Peyer's patch (tissue), 4 donors: Measurements from ENCODE around the gene ABCC6. TPM values are rescaled to one million over a fixed set of nuclear protein-coding genes. Genes with fewer than 3 reads are reported as not detected.

Experiments used
- DNase-seq, 3 donors: peaks; one replicate each; pipeline ENCODE4 v3.0.0-alpha.2; 2017 to 2019
- H3K27ac ChIP-seq, 4 donors: fragments of 200-600 bp; sonication (generic); one replicate each; pipeline ENCODE4 v1.5.1; 2016 to 2019
- H3K27me3 ChIP-seq, 2 donors: fragments of 200-600 bp; sonication (generic); one replicate each; pipeline ENCODE4 v1.5.1; 2019
- H3K36me3 ChIP-seq, 3 donors: fragments of 200-600 bp; sonication (generic); one replicate each; pipeline ENCODE4 v1.5.1; 2016 to 2019
- H3K4me1 ChIP-seq, 4 donors: fragments of 200-600 bp; sonication (generic); one replicate each; pipeline ENCODE4 v1.5.1; 2016 to 2019
- H3K4me3 ChIP-seq, 4 donors: fragments of 200-600 bp; sonication (generic); 1 replicate in 3 of 4; 2 replicates in 1 of 4; pipeline ENCODE4 v1.5.1; 2016 to 2019; ENCODE audit warnings: mild to moderate bottlenecking in 1 of 4
- H3K9me3 ChIP-seq, 4 donors: fragments of 200-600 bp; sonication (generic); one replicate each; pipeline ENCODE4 v1.5.1; 2016 to 2019; ENCODE audit warnings: mild to moderate bottlenecking in 1 of 4
- POLR2A ChIP-seq, 2 donors: fragments of 450-650 bp; IDR thresholded peaks; one replicate each; pipeline ENCODE4 v1.5.1; 2017; ENCODE audit warnings: antibody characterized with exemption in 2 of 2, mild to moderate bottlenecking in 2 of 2, moderate library complexity in 2 of 2
- total RNA-seq, 4 donors: library from RNA; depleted of rRNA; stranded (reverse); fragments of >200 nt; gene quantifications; one replicate each; pipeline ENCODE4 v1.1.0, GENCODE V29; 2016
- TF ChIP-seq, protein P1 (sequence below), 6 experiments: fragments of 450-650 bp in 4 of 6; fragments of 200-600 bp in 2 of 6; sonication (generic) in 1 of 6; IDR thresholded peaks; one replicate each; pipeline ENCODE4 v1.5.1; 2017 to 2019; ENCODE audit warnings: antibody characterized with exemption in 6 of 6, mild to moderate bottlenecking in 3 of 6, moderate library complexity in 1 of 6

The ABCC6 gene
- total RNA-seq, 4 donors from 2014 or later = 12.4 to 113 (median 76.2) TPM

DNA sequence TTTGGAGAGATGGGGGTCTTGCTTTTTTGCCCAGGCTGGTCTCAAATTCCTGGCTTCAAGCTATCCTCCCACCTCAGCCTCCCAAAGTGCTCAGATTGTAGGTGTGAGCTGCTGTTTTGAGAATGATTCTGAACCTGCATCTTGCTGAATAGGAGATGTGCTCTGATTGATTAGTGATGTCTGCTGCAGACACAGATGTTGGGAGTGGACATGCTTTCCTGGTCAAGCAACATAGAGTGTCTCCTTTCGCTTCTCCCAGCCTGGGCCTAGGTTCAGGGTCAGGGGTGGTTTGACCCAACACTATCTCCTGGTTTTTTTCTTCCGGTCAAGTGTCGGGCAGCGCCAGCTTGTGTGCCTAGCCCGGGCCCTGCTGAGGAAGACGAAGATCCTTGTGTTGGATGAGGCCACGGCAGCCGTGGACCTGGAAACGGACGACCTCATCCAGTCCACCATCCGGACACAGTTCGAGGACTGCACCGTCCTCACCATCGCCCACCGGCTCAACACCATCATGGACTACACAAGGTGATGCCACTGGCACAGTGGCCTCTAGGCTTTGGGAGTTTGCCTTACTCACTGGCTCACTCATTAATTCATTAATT is 85.2 kb downstream of the ABCC6 start:
- Histone ChIP-seq H3K9me3 (no peaks in the 10 kb centered on the region), H3K27ac (no peak overlapping the region), H3K36me3 (peaks cover 0 to 85% (median 0%) of the 10 kb centered on the region in 3 donors), H3K4me1 (no peaks in the 10 kb centered on the region), H3K4me3 (no peak overlapping the region), H3K27me3 (no peaks in the 10 kb centered on the region)
- TF ChIP-seq POLR2A (IDR thresholded peaks at IDR 0.05) = no peak
- TF ChIP-seq, protein P1, sequence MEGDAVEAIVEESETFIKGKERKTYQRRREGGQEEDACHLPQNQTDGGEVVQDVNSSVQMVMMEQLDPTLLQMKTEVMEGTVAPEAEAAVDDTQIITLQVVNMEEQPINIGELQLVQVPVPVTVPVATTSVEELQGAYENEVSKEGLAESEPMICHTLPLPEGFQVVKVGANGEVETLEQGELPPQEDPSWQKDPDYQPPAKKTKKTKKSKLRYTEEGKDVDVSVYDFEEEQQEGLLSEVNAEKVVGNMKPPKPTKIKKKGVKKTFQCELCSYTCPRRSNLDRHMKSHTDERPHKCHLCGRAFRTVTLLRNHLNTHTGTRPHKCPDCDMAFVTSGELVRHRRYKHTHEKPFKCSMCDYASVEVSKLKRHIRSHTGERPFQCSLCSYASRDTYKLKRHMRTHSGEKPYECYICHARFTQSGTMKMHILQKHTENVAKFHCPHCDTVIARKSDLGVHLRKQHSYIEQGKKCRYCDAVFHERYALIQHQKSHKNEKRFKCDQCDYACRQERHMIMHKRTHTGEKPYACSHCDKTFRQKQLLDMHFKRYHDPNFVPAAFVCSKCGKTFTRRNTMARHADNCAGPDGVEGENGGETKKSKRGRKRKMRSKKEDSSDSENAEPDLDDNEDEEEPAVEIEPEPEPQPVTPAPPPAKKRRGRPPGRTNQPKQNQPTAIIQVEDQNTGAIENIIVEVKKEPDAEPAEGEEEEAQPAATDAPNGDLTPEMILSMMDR (IDR thresholded peaks at IDR 0.05) = no peak
- no peak for DNase-seq

DNA sequence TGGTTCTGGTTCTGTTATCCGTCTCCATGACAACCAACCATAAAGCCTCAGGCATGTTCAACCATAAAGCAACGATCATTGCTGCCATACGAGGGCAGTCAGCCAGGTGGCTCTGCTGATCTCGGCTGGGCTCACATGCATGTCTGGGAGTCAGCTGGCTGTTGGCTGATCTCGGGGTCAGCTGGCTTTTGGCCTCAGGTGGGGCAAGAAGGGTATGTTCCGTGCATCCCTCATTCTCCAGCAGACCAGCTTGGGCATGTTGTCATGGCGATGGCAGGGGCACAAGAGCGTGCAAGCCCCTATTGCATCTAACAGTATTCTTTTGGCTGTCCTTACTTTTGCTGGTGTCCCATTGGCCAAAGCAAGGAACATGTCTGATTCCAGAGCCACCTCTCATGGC is 86.2 kb downstream of the ABCC6 start:
- Histone ChIP-seq H3K4me3 (no peak overlapping the region), H3K4me1 (no peaks in the 10 kb centered on the region), H3K36me3 (peaks cover 0 to 85% (median 0%) of the 10 kb centered on the region in 3 donors), H3K27me3 (no peaks in the 10 kb centered on the region), H3K27ac (no peak overlapping the region), H3K9me3 (no peaks in the 10 kb centered on the region)
- no peak for DNase-seq
- TF ChIP-seq POLR2A (IDR thresholded peaks at IDR 0.05) = no peak
- TF ChIP-seq, protein P1 (IDR thresholded peaks at IDR 0.05) = no peak

DNA sequence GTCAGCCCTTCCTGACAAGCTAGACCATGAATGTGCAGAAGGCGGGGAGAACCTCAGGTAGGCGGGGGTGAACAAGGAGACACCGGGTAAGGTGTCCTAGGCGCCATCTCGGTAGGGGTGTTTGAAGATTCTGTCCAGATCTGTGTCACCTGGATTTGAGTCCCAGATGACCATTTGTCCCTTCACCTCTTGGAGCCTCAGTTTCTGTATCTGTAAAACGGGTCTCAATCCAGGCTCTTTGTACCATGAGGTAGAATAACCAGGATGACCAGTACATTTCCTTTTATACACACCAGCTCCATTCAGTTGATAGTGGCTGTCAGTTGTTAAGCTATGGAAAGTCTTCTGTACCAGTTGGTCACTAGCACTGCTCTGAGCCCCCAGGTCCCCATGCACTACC is 86.7 kb downstream of the ABCC6 start:
- no peaks in the 10 kb centered on the region for H3K9me3 ChIP-seq
- H3K4me3 ChIP-seq = no peak overlapping the region
- H3K36me3 ChIP-seq = peaks cover 0 to 85% (median 0%) of the 10 kb centered on the region in 3 donors
- TF ChIP-seq, protein P1 (IDR thresholded peaks at IDR 0.05) = no peak
- no peak for TF ChIP-seq POLR2A (IDR thresholded peaks at IDR 0.05)
- DNase-seq = no peak
- no peak overlapping the region for H3K27ac ChIP-seq
- H3K4me1 ChIP-seq = no peaks in the 10 kb centered on the region
- H3K27me3 ChIP-seq = no peaks in the 10 kb centered on the region

DNA sequence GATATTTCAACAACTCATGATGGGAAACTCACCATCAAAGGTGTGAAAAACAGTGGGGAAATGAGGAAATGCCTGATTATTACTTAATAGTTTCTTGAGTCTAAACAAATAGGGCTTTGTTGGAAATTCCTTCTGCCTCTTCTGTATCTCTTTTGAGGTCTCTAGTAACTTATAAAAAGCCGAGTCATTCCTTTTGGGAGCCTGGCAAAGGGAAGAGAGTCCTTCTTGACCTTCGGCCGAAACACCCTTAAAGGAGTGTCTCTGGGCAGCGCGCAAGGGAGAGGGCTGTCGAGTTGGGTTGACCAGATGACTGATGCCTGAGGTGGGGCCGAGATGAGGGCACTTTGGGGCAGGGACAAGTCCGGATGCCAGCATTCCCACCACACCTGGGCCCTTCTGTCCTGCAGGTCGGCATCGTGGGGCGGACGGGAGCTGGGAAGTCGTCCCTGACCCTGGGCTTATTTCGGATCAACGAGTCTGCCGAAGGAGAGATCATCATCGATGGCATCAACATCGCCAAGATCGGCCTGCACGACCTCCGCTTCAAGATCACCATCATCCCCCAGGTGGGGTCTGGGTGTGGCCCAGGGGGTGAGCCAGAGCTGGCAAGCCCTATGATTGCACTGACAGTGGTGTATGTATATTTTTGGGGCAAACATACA is 89.2 kb downstream of the ABCC6 start:
- no peaks in the 10 kb centered on the region for H3K27me3 ChIP-seq
- H3K4me3 ChIP-seq = no peak overlapping the region
- H3K4me1 ChIP-seq = no peaks in the 10 kb centered on the region
- no peak for DNase-seq
- no peak overlapping the region for H3K27ac ChIP-seq
- no peak for TF ChIP-seq POLR2A (IDR thresholded peaks at IDR 0.05)
- TF ChIP-seq, protein P1 (IDR thresholded peaks at IDR 0.05) = no peak
- peaks cover 0 to 74% (median 0%) of the 10 kb centered on the region in 3 donors for H3K36me3 ChIP-seq
- H3K9me3 ChIP-seq = no peaks in the 10 kb centered on the region

DNA sequence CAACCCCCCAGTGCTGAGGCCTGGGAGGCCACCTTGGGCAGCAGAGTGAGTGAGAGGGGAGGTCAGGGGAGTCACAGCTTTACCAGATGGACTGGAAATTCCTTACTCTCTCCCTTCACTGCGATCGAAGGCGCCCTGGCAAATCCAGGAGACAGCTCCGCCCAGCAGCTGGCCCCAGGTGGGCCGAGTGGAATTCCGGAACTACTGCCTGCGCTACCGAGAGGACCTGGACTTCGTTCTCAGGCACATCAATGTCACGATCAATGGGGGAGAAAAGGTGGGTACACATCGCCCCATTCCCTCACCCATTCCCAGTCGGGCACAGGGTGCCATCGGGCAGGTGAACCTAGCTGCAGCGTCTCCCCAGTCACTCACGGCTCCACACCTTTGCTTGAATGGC is 91.6 kb downstream of the ABCC6 start:
- Histone ChIP-seq H3K4me1 (no peaks in the 10 kb centered on the region), H3K27ac (no peak overlapping the region), H3K27me3 (no peaks in the 10 kb centered on the region), H3K36me3 (peaks cover 0 to 54% (median 0%) of the 10 kb centered on the region in 3 donors), H3K4me3 (no peak overlapping the region), H3K9me3 (no peaks in the 10 kb centered on the region)
- TF ChIP-seq, protein P1 (IDR thresholded peaks at IDR 0.05) = no peak
- TF ChIP-seq POLR2A (IDR thresholded peaks at IDR 0.05) = no peak
- no peak for DNase-seq
